Measurements from ENCODE around the gene LHFPL2. TPM values are rescaled to one million over a fixed set of nuclear protein-coding genes. Genes with fewer than 3 reads are reported as not detected.

Gene LHFPL2
- total RNA-seq, 2 experiments from 2014 or later: 0.19 to 0.25 TPM

- H3K9me3 ChIP-seq (ENCODE audit: control insufficient read depth in 1 of 2, insufficient read depth in 1 of 2, low read length in 2 of 2): no peaks in the 10 kb centered on the region
- H3K4me3 ChIP-seq (ENCODE audit: low read length): no peak overlapping the region
- H3K36me3 ChIP-seq (ENCODE audit: insufficient read depth, low read length): no peaks in the 10 kb centered on the region
- Mint-ChIP-seq H3K4me1 (ENCODE audit: low read depth) (no peaks in the 10 kb centered on the region), H3K27ac (no peak overlapping the region), H3K9me3 (no peaks in the 10 kb centered on the region), H3K36me3 (ENCODE audit: low read depth) (no peaks in the 10 kb centered on the region), H3K4me3 (no peak overlapping the region), H3K27me3 (peaks cover 23% of the 10 kb centered on the region)
- intact Hi-C loops (cut with DNase I, micrococcal nuclease): no loop called here
- TF ChIP-seq CTCF (IDR thresholded peaks at IDR 0.05): no peak
- ATAC-seq (ENCODE audit: poor library complexity): no peak
- no peaks in the 10 kb centered on the region for H3K4me1 ChIP-seq (ENCODE audit: insufficient read depth, low read length)
- ChIA-PET CTCF (no interaction called here), POLR2A (no interaction called here)
- no peak overlapping the region for H3K27ac ChIP-seq (ENCODE audit: low read depth in 1 of 2, low read length in 2 of 2)
- peak in 1 of 14 experiments; percentile 14 for DNase-seq
- H3K27me3 ChIP-seq (ENCODE audit: control insufficient read depth in 1 of 2, insufficient read depth in 2 of 2, low read length in 2 of 2): peaks cover 3 to 7% of the 10 kb centered on the region in 2 experiments
Observed at GRCh38 chr5:78594610-78595457, 53.7 kb downstream of the LHFPL2 start.

GRCh38 chr5:78594021-78594420 lies 54.6 kb downstream of the LHFPL2 start:
- no peak overlapping the region for H3K27ac ChIP-seq (ENCODE audit: low read depth in 1 of 2, low read length in 2 of 2)
- Mint-ChIP-seq H3K4me1 (ENCODE audit: low read depth) (no peaks in the 10 kb centered on the region), H3K27ac (no peak overlapping the region), H3K27me3 (peaks cover 20% of the 10 kb centered on the region), H3K9me3 (no peaks in the 10 kb centered on the region), H3K4me3 (no peak overlapping the region), H3K36me3 (ENCODE audit: low read depth) (no peaks in the 10 kb centered on the region)
- CTCF ChIA-PET: no interaction called here
- no peak overlapping the region for H3K4me3 ChIP-seq (ENCODE audit: low read length)
- no peaks in the 10 kb centered on the region for H3K9me3 ChIP-seq (ENCODE audit: control insufficient read depth in 1 of 2, insufficient read depth in 1 of 2, low read length in 2 of 2)
- ATAC-seq (ENCODE audit: poor library complexity) (no peak), DNase-seq (no peak)
- POLR2A ChIA-PET: no interaction called here
- no peak for TF ChIP-seq CTCF (IDR thresholded peaks at IDR 0.05)
- H3K36me3 ChIP-seq (ENCODE audit: insufficient read depth, low read length): no peaks in the 10 kb centered on the region
- intact Hi-C loops (cut with DNase I, micrococcal nuclease): no loop called here
- no peaks in the 10 kb centered on the region for H3K4me1 ChIP-seq (ENCODE audit: insufficient read depth, low read length)
- peaks cover 3 to 7% of the 10 kb centered on the region in 2 experiments for H3K27me3 ChIP-seq (ENCODE audit: control insufficient read depth in 1 of 2, insufficient read depth in 2 of 2, low read length in 2 of 2)

- Histone ChIP-seq H3K27ac (ENCODE audit: low read depth in 1 of 2, low read length in 2 of 2) (no peak overlapping the region), H3K9me3 (ENCODE audit: control insufficient read depth in 1 of 2, insufficient read depth in 1 of 2, low read length in 2 of 2) (no peaks in the 10 kb centered on the region), H3K4me3 (ENCODE audit: low read length) (no peak overlapping the region), H3K4me1 (ENCODE audit: insufficient read depth, low read length) (no peaks in the 10 kb centered on the region), H3K27me3 (ENCODE audit: control insufficient read depth in 1 of 2, insufficient read depth in 2 of 2, low read length in 2 of 2) (peaks cover 3 to 7% of the 10 kb centered on the region in 2 experiments), H3K36me3 (ENCODE audit: insufficient read depth, low read length) (no peaks in the 10 kb centered on the region)
- TF ChIP-seq CTCF (IDR thresholded peaks at IDR 0.05): no peak
- Mint-ChIP-seq H3K4me3 (no peak overlapping the region), H3K4me1 (ENCODE audit: low read depth) (no peaks in the 10 kb centered on the region), H3K36me3 (ENCODE audit: low read depth) (no peaks in the 10 kb centered on the region), H3K27ac (no peak overlapping the region), H3K9me3 (no peaks in the 10 kb centered on the region), H3K27me3 (peaks cover 16% of the 10 kb centered on the region)
- ChIA-PET POLR2A (no interaction called here), CTCF (no interaction called here)
- intact Hi-C loops (cut with DNase I, micrococcal nuclease): no loop called here
- no peak for ATAC-seq (ENCODE audit: poor library complexity)
- DNase-seq: no peak
Observed at GRCh38 chr5:78593465-78593864, 55.1 kb downstream of the LHFPL2 start.
